ENCODE measurements around the gene DLL3.

Gene DLL3

DNA sequence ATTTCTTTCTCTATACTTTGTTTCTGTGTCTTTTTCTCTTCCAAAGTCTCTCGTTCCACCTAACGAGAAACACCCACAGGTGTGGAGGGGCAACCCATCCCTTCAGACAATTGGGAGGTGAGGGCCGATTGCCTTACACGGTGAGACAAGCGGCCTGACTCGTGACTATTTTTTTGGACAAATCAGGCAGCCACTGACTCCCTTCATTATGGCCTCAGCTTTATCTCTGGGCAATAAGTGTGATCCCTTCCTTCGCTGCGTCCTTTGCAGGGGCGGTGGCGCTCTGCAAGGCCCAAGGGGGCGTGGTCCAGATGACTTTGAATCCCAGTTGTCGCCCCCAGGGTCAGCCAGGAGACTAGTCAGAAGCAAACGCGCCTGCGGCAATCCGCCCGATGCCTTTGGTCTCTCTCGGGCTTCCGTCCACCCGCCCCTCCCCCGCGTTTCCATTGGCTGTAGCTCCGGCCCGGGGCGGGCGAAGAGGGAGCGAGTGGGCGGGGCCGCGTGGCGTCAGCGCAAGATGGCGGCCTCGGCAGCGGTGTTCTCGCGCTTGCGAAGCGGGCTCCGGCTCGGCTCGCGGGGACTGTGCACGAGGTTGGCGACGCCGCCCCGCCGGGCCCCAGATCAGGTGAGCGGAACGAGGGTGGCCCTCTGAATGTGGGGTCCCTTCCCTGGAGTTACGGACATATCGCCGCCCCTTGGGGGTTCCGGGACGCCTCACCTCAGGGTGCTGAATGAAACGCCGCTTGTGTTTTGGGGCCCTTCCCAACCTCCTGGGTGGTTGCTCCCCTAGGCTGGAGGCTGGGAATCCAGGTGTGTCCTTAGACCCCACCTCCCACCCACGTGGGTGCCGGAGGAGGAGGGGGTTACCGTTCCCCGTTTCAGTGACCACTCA is 18.2 kb upstream of the DLL3 start, which contains the start of gene TIMM50 (continued):
- 0 out of 2 replicates have a peak, but pooled peaks have one; percentile 37 for TF ChIP-seq ZNF518A (tag by site-specific recombination; conservative IDR thresholded peaks at IDR 0.05; ENCODE audit: low read depth)
- TF ChIP-seq ZNF266 (tag by site-specific recombination; IDR thresholded peaks at IDR 0.05; ENCODE audit: low read depth): no peak
- no peak for TF ChIP-seq ZNF132 (tag by site-specific recombination; IDR thresholded peaks at IDR 0.05; ENCODE audit: borderline replicate concordance)
- TF ChIP-seq ZNF404 (tag by site-specific recombination; IDR thresholded peaks at IDR 0.05): no peak
- peak; percentile 80 for TF ChIP-seq KLF7 (tag by site-specific recombination; IDR thresholded peaks at IDR 0.05; ENCODE audit: borderline replicate concordance)
- TF ChIP-seq ZNF324 (tag by site-specific recombination; IDR thresholded peaks at IDR 0.05): peak; percentile 15; the same call in 1 of the 2 replicates
- no peak for TF ChIP-seq ZNF211 (tag by site-specific recombination; IDR thresholded peaks at IDR 0.05; ENCODE audit: low read depth)
- no peak for TF ChIP-seq ZNF707 (tag by site-specific recombination; IDR thresholded peaks at IDR 0.05)
- TF ChIP-seq ZBTB17 (tag by site-specific recombination; IDR thresholded peaks at IDR 0.05): peak; percentile 99
- no peak for TF ChIP-seq ZNF16 (tag by site-specific recombination; IDR thresholded peaks at IDR 0.05; ENCODE audit: low read depth)
- TF ChIP-seq SALL2 (tag by site-specific recombination; IDR thresholded peaks at IDR 0.05; ENCODE audit: borderline replicate concordance): no peak
- TF ChIP-seq ZSCAN4 (tag by site-specific recombination; IDR thresholded peaks at IDR 0.05): no peak; the same call in 1 of the 2 replicates
- TF ChIP-seq GLI4 (tag by site-specific recombination; IDR thresholded peaks at IDR 0.05): no peak
- no peak for TF ChIP-seq ZNF701 (tag by site-specific recombination; IDR thresholded peaks at IDR 0.05)
- no peak for TF ChIP-seq ZNF704 (tag by site-specific recombination; IDR thresholded peaks at IDR 0.05)
- TF ChIP-seq ZNF175 (tag by site-specific recombination; IDR thresholded peaks at IDR 0.05): no peak
- TF ChIP-seq OVOL3 (tag by site-specific recombination; IDR thresholded peaks at IDR 0.05): no peak
- TF ChIP-seq ZNF660 (tag by site-specific recombination; IDR thresholded peaks at IDR 0.05): peak; percentile 96
- TF ChIP-seq ZNF623 (tag by site-specific recombination; IDR thresholded peaks at IDR 0.05): no peak; the same call in 1 of the 2 replicates
- no peak for TF ChIP-seq GLI2 (tag by site-specific recombination; IDR thresholded peaks at IDR 0.05; ENCODE audit: borderline replicate concordance, low read depth)
- TF ChIP-seq ZNF354C (tag by site-specific recombination; IDR thresholded peaks at IDR 0.05; ENCODE audit: borderline replicate concordance, low read depth): no peak
- TF ChIP-seq ZNF514 (tag by site-specific recombination; IDR thresholded peaks at IDR 0.05): no peak
- TF ChIP-seq ZNF214 (tag by site-specific recombination; IDR thresholded peaks at IDR 0.05; ENCODE audit: borderline replicate concordance): no peak
- peak; percentile 44 for TF ChIP-seq REST (tag by site-specific recombination; IDR thresholded peaks at IDR 0.05)
- TF ChIP-seq IKZF3 (tag by site-specific recombination; IDR thresholded peaks at IDR 0.05): peak; percentile 34; the same call in 1 of the 2 replicates
- TF ChIP-seq, protein P1, sequence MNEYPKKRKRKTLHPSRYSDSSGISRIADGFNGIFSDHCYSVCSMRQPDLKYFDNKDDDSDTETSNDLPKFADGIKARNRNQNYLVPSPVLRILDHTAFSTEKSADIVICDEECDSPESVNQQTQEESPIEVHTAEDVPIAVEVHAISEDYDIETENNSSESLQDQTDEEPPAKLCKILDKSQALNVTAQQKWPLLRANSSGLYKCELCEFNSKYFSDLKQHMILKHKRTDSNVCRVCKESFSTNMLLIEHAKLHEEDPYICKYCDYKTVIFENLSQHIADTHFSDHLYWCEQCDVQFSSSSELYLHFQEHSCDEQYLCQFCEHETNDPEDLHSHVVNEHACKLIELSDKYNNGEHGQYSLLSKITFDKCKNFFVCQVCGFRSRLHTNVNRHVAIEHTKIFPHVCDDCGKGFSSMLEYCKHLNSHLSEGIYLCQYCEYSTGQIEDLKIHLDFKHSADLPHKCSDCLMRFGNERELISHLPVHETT (tag by site-specific recombination; IDR thresholded peaks at IDR 0.05): no peak; the same call in 1 of the 2 replicates
- TF ChIP-seq ZNF174 (tag by site-specific recombination; IDR thresholded peaks at IDR 0.05): no peak
